K562 (cell line): ENCODE measurements around the gene CPVL. TPM values are rescaled to one million over a fixed set of nuclear protein-coding genes. Genes with fewer than 3 reads are reported as not detected.

Experiments
- ATAC-seq: fragments of 200-7000 bp; cut with Tn5 transposase; 3 replicates; pipeline ENCODE4 v1.9.1; 2020; ENCODE audit warnings: moderate library complexity
- BruUV-seq: library from RNA; stranded (reverse); fragments of 400-500 nt; replicated peaks from 2 replicates; lab custom pipeline; 2021; lab: Mats Ljungman, UMichigan
- CTCF ChIA-PET: fragments of 300-600 bp; formaldehyde crosslinking; extraction: SDS; loops from one replicate; lab custom pipeline; 2021; ENCODE audit warnings: low intra/inter-chr PET ratio; lab: Yijun Ruan, JAX
- POLR2A ChIA-PET: fragments of 300-600, 350-650 bp; sonication (Branson Sonifier 250); formaldehyde crosslinking; extraction: SDS; loops from one replicate; lab custom pipeline; 2021; ENCODE audit warnings: antibody characterized with exemption, inconsistent platforms; lab: Yijun Ruan, JAX
- DNase-seq, 4 experiments: peaks; one replicate each; pipeline versions ENCODE4 v3.0.0 to v3.0.0-alpha.2; 2011 to 2018; ENCODE audit warnings: low spot score in 3 of 4, mixed read lengths in 3 of 4; ENCODE audit errors: extremely low read depth in 1 of 4
- FAIRE-seq: peaks from 2 replicates; lab custom pipeline; 2011; peaks lifted over from hg19 to GRCh38; lab: Jason Lieb, UNC
- H2AFZ ChIP-seq: 2 replicates; pipeline ENCODE4 v1.6.0; 2011; ENCODE audit warnings: low read depth, low read length, control low read depth, inconsistent platforms
- H3K27ac ChIP-seq: fragments of 200-600 bp; 3 replicates; pipeline ENCODE4 v1.8.0; 2011; ENCODE audit warnings: low read depth, mild to moderate bottlenecking, control low read depth, inconsistent platforms, low read length, moderate library complexity, mixed read lengths; ENCODE audit errors: extremely low read depth
- H3K27me3 ChIP-seq, 2 experiments: fragments of 300-600 bp in 1 of 2; 2 replicates in 1 of 2; 3 replicates in 1 of 2; pipeline versions ENCODE4 v1.6.0 to v1.8.0; 2011; ENCODE audit warnings: inconsistent platforms in 2 of 2, low read length in 2 of 2, mild to moderate bottlenecking in 1 of 2, mixed read lengths in 1 of 2, moderate library complexity in 1 of 2; ENCODE audit not compliant: control insufficient read depth in 2 of 2, insufficient read depth in 2 of 2
- H3K36me3 ChIP-seq: fragments of 300-600 bp; 3 replicates; pipeline ENCODE4 v1.8.0; 2011; ENCODE audit warnings: mild to moderate bottlenecking, low read length, inconsistent platforms; ENCODE audit not compliant: control insufficient read depth, insufficient read depth
- H3K4me1 ChIP-seq, 2 experiments: fragments of 200-600 bp in 1 of 2; replicated peaks in 1 of 2; 2 replicates in 1 of 2; 3 replicates in 1 of 2; pipeline versions ENCODE4 v1.5.1 to v1.8.0; 2011; ENCODE audit warnings: inconsistent platforms in 2 of 2, low read length in 2 of 2, mild to moderate bottlenecking in 1 of 2, mixed read lengths in 1 of 2, moderate library complexity in 1 of 2; ENCODE audit not compliant: control insufficient read depth in 2 of 2, insufficient read depth in 2 of 2
- H3K4me2 ChIP-seq: 2 replicates; pipeline ENCODE4 v1.6.1; 2011; ENCODE audit warnings: low read length, control low read depth, inconsistent platforms, mixed read lengths; ENCODE audit not compliant: insufficient read depth
- H3K4me3 ChIP-seq: fragments of 200-600 bp; sonication (generic), shearing (Covaris generic); 2 replicates; pipeline ENCODE4 v1.5.1; 2016; ENCODE audit warnings: control low read depth, inconsistent platforms
- H3K79me2 ChIP-seq: fragments of 200-600 bp; 3 replicates; pipeline ENCODE4 v1.8.0; 2011; ENCODE audit warnings: low read length, inconsistent platforms; ENCODE audit not compliant: control insufficient read depth, insufficient read depth
- H3K9ac ChIP-seq, 2 experiments: 2 replicates each; pipeline versions ENCODE4 v1.6.0 to v1.6.1; 2011; ENCODE audit warnings: low read depth in 2 of 2, low read length in 2 of 2, control low read depth in 1 of 2, inconsistent platforms in 1 of 2, mild to moderate bottlenecking in 1 of 2, mixed read lengths in 1 of 2; ENCODE audit not compliant: insufficient read depth in 1 of 2
- H3K9me1 ChIP-seq: one replicate; pipeline ENCODE4 v1.6.0; 2011; ENCODE audit warnings: inconsistent platforms, mild to moderate bottlenecking, low read length, moderate library complexity; ENCODE audit not compliant: control insufficient read depth, insufficient read depth
- H3K9me3 ChIP-seq: replicated peaks from 2 replicates; pipeline ENCODE4 v1.5.1; 2011; ENCODE audit warnings: low read depth, low read length, inconsistent platforms; ENCODE audit not compliant: control insufficient read depth, insufficient read depth
- H4K20me1 ChIP-seq: replicated peaks from 2 replicates; pipeline ENCODE4 v1.6.1; 2011; ENCODE audit warnings: low read length, inconsistent platforms, mixed read lengths; ENCODE audit not compliant: control insufficient read depth, insufficient read depth
- CHCHD3 ChIP-seq: fragments of 250-450 bp; sonication (Bioruptor Pico); IDR thresholded peaks from 2 replicates; pipeline ENCODE4 v2.1.2; 2022; ENCODE audit warnings: mild to moderate bottlenecking
- DPF2 ChIP-seq: fragments of 450-650 bp; IDR thresholded peaks from 2 replicates; pipeline ENCODE4 v1.6.1; 2016
- EP400 ChIP-seq: fragments of 450-650 bp; IDR thresholded peaks from 2 replicates; pipeline ENCODE4 v1.6.1; 2017; ENCODE audit warnings: antibody characterized with exemption, mild to moderate bottlenecking, moderate library complexity
- JUNB ChIP-seq: fragments of 450-650 bp; formaldehyde crosslinking; conservative IDR thresholded peaks from 2 replicates; pipeline ENCODE4 v1.4.0; 2020; ENCODE audit warnings: mild to moderate bottlenecking
- POLR2AphosphoS5 ChIP-seq: IDR thresholded peaks from 2 replicates; pipeline ENCODE4 v1.6.1; 2011; ENCODE audit warnings: mild to moderate bottlenecking, low read depth, low read length, moderate library complexity; ENCODE audit not compliant: control insufficient read depth, insufficient read depth
- POU5F1 ChIP-seq: fragments of 150-350 bp; IDR thresholded peaks from 2 replicates; pipeline ENCODE4 v1.6.1; 2014; ENCODE audit warnings: borderline replicate concordance, low read length, low read depth, mild to moderate bottlenecking; ENCODE audit not compliant: partially characterized antibody
- RBFOX2 ChIP-seq: fragments of 200-400 bp; formaldehyde crosslinking; IDR thresholded peaks from 2 replicates; pipeline ENCODE4 v1.6.1; 2017; ENCODE audit warnings: low read depth, mild to moderate bottlenecking, low read length, moderate library complexity
- SLC30A9 ChIP-seq: fragments of 250-450 bp; sonication (Bioruptor Pico); IDR thresholded peaks from 2 replicates; pipeline ENCODE4 v1.8.0; 2022; ENCODE audit warnings: mild to moderate bottlenecking, moderate library complexity
- ZBTB9 ChIP-seq: fragments of 450-650 bp; formaldehyde crosslinking; IDR thresholded peaks from 2 replicates; pipeline ENCODE4 v1.4.0; 2020; ENCODE audit warnings: mild to moderate bottlenecking, moderate library complexity
- ZNF282 ChIP-seq: sonication (generic); formaldehyde crosslinking; IDR thresholded peaks from 2 replicates; pipeline ENCODE4 v1.8.1; 2023; ENCODE audit warnings: missing genetic modification reagents
- WGBS: fragments of 100-300 bp; shearing (Covaris generic); methylation state at CpG from one replicate; pipeline ENCODE4 v1.1.6; 2016; ENCODE audit warnings: low coverage, mixed read lengths; ENCODE audit not compliant: insufficient coverage; ENCODE audit errors: missing lambda C conversion rate; 5-methylcytosine and 5-hydroxymethylcytosine counted together
- in situ Hi-C: fragments of 300-500 bp; cut with MboI; formaldehyde crosslinking; loops from 4 replicates; pipeline ENCODE4 v1.15.0; 2018; ENCODE audit warnings: inconsistent platforms, mixed read lengths
- intact Hi-C: fragments of 100-400 bp; cut with micrococcal nuclease; formaldehyde crosslinking; loops from 2 replicates; pipeline ENCODE4 v1.14.2; 2022
- polyA plus RNA-seq, 8 experiments: library from polyadenylated mRNA; depleted of rRNA in 4 of 8; stranded (reverse) in 5 of 8; unstranded in 3 of 8; fragments of >200 nt; fragmentation: Nextera tagmentation in 2 of 8; fragmentation: Illumina TruSeq in 1 of 8; extraction: Ambion mirVana in 2 of 8; extraction: Trizol in 1 of 8; gene quantifications; 2 replicates each; pipeline versions ENCODE4 v1.2.1 to v1.2.3, GENCODE V29; 2011 to 2014; ENCODE audit warnings: inconsistent platforms in 1 of 8, missing spikeins in 1 of 8
- total RNA-seq, 7 experiments: library from RNA; depleted of rRNA in 6 of 7; stranded (reverse); fragments of >200 nt in 6 of 7; fragmentation: Illumina TruSeq in 2 of 7; extraction: Trizol in 2 of 7; gene quantifications; 2 replicates each; pipeline versions ENCODE4 v1.2.1 to v1.2.3, GENCODE V29; 2011 to 2021; ENCODE audit warnings: low replicate concordance in 1 of 7

CPVL gene
- total and polyA plus RNA-seq, 9 of the 15 experiments (the other 6 are each of a cell fraction or from before 2014, with no cell fraction given) = 0.89 to 2.4 (median 1.5) TPM

GRCh38 chr7:29112721-29113120, 33.6 kb downstream of the CPVL start:
- TF ChIP-seq ZNF282 (CRISPR knock-in tag) = no peak
- TF ChIP-seq RBFOX2 = no peak
- no peak for TF ChIP-seq JUNB (CRISPR knock-in tag)
- TF ChIP-seq CHCHD3 (CRISPR knock-in tag) = no peak
- TF ChIP-seq POU5F1 = no peak
- no peak for TF ChIP-seq DPF2
- TF ChIP-seq EP400 = no peak
- TF ChIP-seq POLR2AphosphoS5 = no peak
- no peak for TF ChIP-seq SLC30A9 (CRISPR knock-in tag)
- TF ChIP-seq ZBTB9 (CRISPR knock-in tag) = no peak
- POLR2A ChIA-PET = interaction anchor here (0.6 kb wide), 1 partner anchor 15 kb away, joined by 3 read pairs; no protein-coding TSS in a partner anchor

More at GRCh38 chr7:29112721-29113120, 33.6 kb downstream of the CPVL start:
- intact Hi-C loops (loop anchor here (5.0 kb wide), 1 partner anchor 295 kb away; no protein-coding TSS in a partner anchor), in situ Hi-C loops (no loop called here)
- Histone ChIP-seq H4K20me1 (no peaks in the 10 kb centered on the region), H3K4me1 (no peaks in the 10 kb centered on the region), H2AFZ (no peak overlapping the region), H3K27ac (no peak overlapping the region), H3K79me2 (no peaks in the 10 kb centered on the region), H3K4me2 (no peak overlapping the region), H3K27me3 (no peaks in the 10 kb centered on the region), H3K36me3 (no peaks in the 10 kb centered on the region), H3K4me3 (no peak overlapping the region), H3K9me3 (no peaks in the 10 kb centered on the region), H3K9me1 (no peaks in the 10 kb centered on the region), H3K9ac (no peak overlapping the region)
- CTCF ChIA-PET = no interaction called here
- FAIRE-seq (no peak), DNase-seq (no peak), ATAC-seq (no peak)
- 13% methylated on average over 4 of the region's 4 CpGs for WGBS
- no TSS peak for BruUV-seq
